Right atrium auricular region (tissue), 2 donors: ENCODE data around the gene FAM110D. TPM values are rescaled to one million over a fixed set of nuclear protein-coding genes. Genes with fewer than 3 reads are reported as not detected.

Source experiments
- DNase-seq: peaks from one replicate; pipeline ENCODE4 v3.0.0-alpha.2; 2019; ENCODE audit warnings: low spot score
- H3K27ac ChIP-seq, 2 donors: fragments of 200-600 bp; sonication (generic); 1 replicate in 1 of 2; 2 replicates in 1 of 2; pipeline ENCODE4 v1.5.1; 2016 to 2019
- H3K27me3 ChIP-seq, 2 donors: fragments of 200-600 bp; sonication (generic); one replicate each; pipeline versions ENCODE4 v1.5.1 to v1.6.0; 2017 to 2019
- H3K36me3 ChIP-seq: fragments of 200-600 bp; sonication (generic); one replicate; pipeline ENCODE4 v1.5.1; 2016
- H3K4me1 ChIP-seq, 2 donors: fragments of 200-600 bp; sonication (generic); one replicate each; pipeline versions ENCODE4 v1.5.1 to v1.6.0; 2017 to 2019
- H3K4me3 ChIP-seq, 2 donors: fragments of 200-600 bp; sonication (generic); 1 replicate in 1 of 2; 2 replicates in 1 of 2; pipeline ENCODE4 v1.5.1; 2017 to 2019; ENCODE audit warnings: mild to moderate bottlenecking in 1 of 2, moderate library complexity in 1 of 2
- H3K9me3 ChIP-seq, 2 donors: fragments of 200-600 bp; sonication (generic); one replicate each; pipeline ENCODE4 v1.5.1; 2019
- CTCF ChIP-seq, 2 donors: fragments of 200-600 bp; sonication (generic); IDR thresholded peaks; one replicate each; pipeline ENCODE4 v1.5.1; 2019; ENCODE audit warnings: antibody characterized with exemption in 2 of 2
- total RNA-seq, 2 donors: library from RNA; depleted of rRNA; stranded (reverse); fragments of >200 nt; gene quantifications; one replicate each; pipeline ENCODE4 v1.1.0, GENCODE V29; 2016

Gene FAM110D
- total RNA-seq, 2 donors from 2014 or later, result 3.8 to 4.3 TPM

- H3K27me3 ChIP-seq, result no peaks in the 10 kb centered on the region
- DNase-seq, result no peak
- TF ChIP-seq CTCF (IDR thresholded peaks at IDR 0.05), result no peak
These were observed 46.5 kb upstream of the FAM110D start for GRCh38 chr1:26112407-26112775.

GRCh38 chr1:26114165-26114927, 44.5 kb upstream of the FAM110D start:
- Histone ChIP-seq H3K36me3 (peaks cover 5% of the 10 kb centered on the region), H3K27me3 (no peaks in the 10 kb centered on the region), H3K27ac (peak overlapping the region in 1 of 2 donors; percentile 20), H3K9me3 (no peaks in the 10 kb centered on the region), H3K4me1 (peaks cover 0 to 27% of the 10 kb centered on the region in 2 donors), H3K4me3 (no peak overlapping the region)
- DNase-seq, result no peak
- TF ChIP-seq CTCF (IDR thresholded peaks at IDR 0.05), result no peak

More at GRCh38 chr1:26112407-26112775, 46.5 kb upstream of the FAM110D start:
- Histone ChIP-seq H3K36me3 (peaks cover 5% of the 10 kb centered on the region), H3K27ac (peak overlapping the region; percentile 95 to 96), H3K9me3 (no peaks in the 10 kb centered on the region), H3K4me3 (peak overlapping the region; percentile 84 to 99), H3K4me1 (peaks cover 0 to 27% of the 10 kb centered on the region in 2 donors)

DNA sequence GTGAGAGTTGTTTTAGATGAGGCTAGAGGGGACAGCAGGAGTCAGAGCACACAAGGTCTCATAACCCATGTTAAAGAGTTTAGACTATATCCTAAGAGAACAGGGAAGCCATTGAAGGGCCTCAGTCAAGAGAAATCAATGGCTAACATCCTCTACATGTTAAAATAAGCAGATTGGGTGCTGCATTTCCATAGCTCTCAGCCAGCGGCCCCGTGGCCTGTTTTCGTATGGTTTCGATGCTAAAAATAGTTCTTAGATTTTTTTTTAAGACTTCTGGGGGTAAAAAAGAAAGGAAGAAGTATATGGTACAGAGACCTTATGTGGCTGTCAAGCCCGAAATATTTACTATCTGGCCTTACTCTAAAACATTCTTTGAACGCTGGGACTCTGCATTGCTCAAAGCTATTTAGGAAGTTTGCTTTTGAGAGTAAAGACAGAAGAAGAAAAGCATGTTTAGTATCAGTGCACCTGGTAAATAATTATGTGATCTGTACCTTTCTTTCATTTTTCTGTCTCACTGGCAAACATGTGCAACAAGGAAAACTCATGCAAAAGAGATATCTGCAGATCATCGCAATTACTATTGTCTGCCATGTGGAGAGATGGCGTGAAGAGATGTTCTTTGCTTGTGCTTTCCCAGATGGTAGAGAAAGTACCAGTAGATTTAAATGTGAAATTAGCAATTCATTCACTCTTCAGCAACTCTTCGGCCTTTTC, 38.8 kb upstream of the FAM110D start:
- H3K4me3 ChIP-seq, result no peak overlapping the region
- no peak for TF ChIP-seq CTCF (IDR thresholded peaks at IDR 0.05)
- H3K27me3 ChIP-seq, result no peaks in the 10 kb centered on the region
- no peaks in the 10 kb centered on the region for H3K9me3 ChIP-seq
- H3K4me1 ChIP-seq, result peaks cover 0 to 8% of the 10 kb centered on the region in 2 donors
- peaks cover 10% of the 10 kb centered on the region for H3K36me3 ChIP-seq
- no peak for DNase-seq
- no peak overlapping the region for H3K27ac ChIP-seq

- TF ChIP-seq CTCF (IDR thresholded peaks at IDR 0.05), result no peak
- H3K4me1 ChIP-seq, result peaks cover 0 to 14% of the 10 kb centered on the region in 2 donors
- H3K36me3 ChIP-seq, result peaks cover 5% of the 10 kb centered on the region
- H3K27ac ChIP-seq, result peak overlapping the region in 1 of 2 donors; percentile 37
- H3K27me3 ChIP-seq, result no peaks in the 10 kb centered on the region
- no peak for DNase-seq
- H3K9me3 ChIP-seq, result no peaks in the 10 kb centered on the region
- no peak overlapping the region for H3K4me3 ChIP-seq
These were observed 36.8 kb upstream of the FAM110D start for GRCh38 chr1:26121854-26122773.
